GM12873 (cell line): ENCODE measurements around the gene SHFL.

Experiments used
- CTCF ChIP-seq: IDR thresholded peaks from 2 replicates; pipeline ENCODE4 v1.5.1; 2012; ENCODE audit warnings: low read depth, mild to moderate bottlenecking, moderate library complexity, low read length, control low read depth; ENCODE audit not compliant: insufficient read depth; ENCODE audit errors: missing control alignments

SHFL gene

GRCh38 chr19:10105509-10106099 lies 19.5 kb downstream of the SHFL start:
- no peak for TF ChIP-seq CTCF

- TF ChIP-seq CTCF = no peak
These were observed 20.2 kb downstream of the SHFL start, which contains the start of gene PPAN for GRCh38 chr19:10106100-10106936. TSS of gene PPAN (plus strand) at chr19:10106362. CDS start at chr19:10106395, 33 bp downstream.

- TF ChIP-seq CTCF = no peak
These were observed 21.1 kb downstream of the SHFL start for GRCh38 chr19:10107254-10107653.

GRCh38 chr19:10107817-10108367 lies 21.8 kb downstream of the SHFL start:
- no peak for TF ChIP-seq CTCF

- TF ChIP-seq CTCF = no peak
These were observed 23.4 kb downstream of the SHFL start for GRCh38 chr19:10109528-10109927.

GRCh38 chr19:10110076-10110971 lies 24.2 kb downstream of the SHFL start:
- TF ChIP-seq CTCF = no peak
